Choroid plexus epithelial cell (primary cell): ENCODE data around the gene FAM168B.

Source experiments
- DNase-seq: peaks from one replicate; pipeline ENCODE4 v3.0.0-alpha.2; 2010; ENCODE audit warnings: low read depth
- H3K4me3 ChIP-seq: 2 replicates; pipeline ENCODE4 v1.5.1; 2011; ENCODE audit warnings: low read depth, mild to moderate bottlenecking, control low read depth, low read length, moderate library complexity
- TF ChIP-seq, protein P1 (sequence below): conservative IDR thresholded peaks from 2 replicates; pipeline ENCODE4 v1.5.1; 2011; ENCODE audit warnings: low read depth, mild to moderate bottlenecking, control low read depth, inconsistent platforms, low read length, moderate library complexity

Gene FAM168B

DNA sequence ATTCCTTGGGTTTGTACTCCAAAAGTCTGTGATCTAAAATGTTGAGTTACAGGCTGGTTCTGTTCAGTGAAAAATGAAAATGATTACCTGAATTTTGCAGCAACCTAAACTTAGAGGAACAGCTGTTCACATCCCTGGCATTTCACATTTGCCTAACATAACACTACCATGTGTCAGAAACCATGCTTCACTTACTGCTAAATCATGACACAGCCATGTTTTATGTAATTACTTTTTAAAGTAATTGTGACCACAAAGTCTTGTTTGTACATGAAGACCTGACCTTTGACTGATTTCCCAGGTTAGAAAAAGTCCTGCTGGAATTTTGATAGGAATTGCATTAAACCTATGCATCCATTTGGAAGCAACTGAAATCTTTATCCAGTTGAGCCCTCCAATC is 79.1 kb downstream of the FAM168B start:
- no peak overlapping the region for H3K4me3 ChIP-seq
- TF ChIP-seq, protein P1, sequence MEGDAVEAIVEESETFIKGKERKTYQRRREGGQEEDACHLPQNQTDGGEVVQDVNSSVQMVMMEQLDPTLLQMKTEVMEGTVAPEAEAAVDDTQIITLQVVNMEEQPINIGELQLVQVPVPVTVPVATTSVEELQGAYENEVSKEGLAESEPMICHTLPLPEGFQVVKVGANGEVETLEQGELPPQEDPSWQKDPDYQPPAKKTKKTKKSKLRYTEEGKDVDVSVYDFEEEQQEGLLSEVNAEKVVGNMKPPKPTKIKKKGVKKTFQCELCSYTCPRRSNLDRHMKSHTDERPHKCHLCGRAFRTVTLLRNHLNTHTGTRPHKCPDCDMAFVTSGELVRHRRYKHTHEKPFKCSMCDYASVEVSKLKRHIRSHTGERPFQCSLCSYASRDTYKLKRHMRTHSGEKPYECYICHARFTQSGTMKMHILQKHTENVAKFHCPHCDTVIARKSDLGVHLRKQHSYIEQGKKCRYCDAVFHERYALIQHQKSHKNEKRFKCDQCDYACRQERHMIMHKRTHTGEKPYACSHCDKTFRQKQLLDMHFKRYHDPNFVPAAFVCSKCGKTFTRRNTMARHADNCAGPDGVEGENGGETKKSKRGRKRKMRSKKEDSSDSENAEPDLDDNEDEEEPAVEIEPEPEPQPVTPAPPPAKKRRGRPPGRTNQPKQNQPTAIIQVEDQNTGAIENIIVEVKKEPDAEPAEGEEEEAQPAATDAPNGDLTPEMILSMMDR: no peak
- no peak for DNase-seq

DNA sequence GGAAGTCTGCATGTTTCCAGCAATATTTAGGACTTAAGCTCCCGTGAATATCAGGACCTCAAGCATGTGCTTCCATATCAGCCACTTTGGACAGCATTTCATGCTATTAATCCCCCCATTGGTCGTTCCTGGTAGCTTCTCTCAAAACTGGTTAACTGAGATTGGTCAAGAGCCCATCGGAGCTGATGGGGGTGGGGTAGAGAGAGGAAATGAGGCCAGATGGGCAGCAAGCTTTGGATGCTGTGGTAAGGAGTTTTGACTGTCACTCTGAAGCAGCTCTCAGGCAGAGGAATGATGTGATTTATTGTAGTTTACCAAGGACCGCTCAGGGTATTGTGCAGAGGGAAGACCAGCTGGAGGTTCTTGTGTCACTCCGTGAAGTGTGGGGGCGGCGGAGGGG is 81.8 kb downstream of the FAM168B start:
- DNase-seq: no peak
- H3K4me3 ChIP-seq: no peak overlapping the region
- TF ChIP-seq, protein P1: no peak

DNA sequence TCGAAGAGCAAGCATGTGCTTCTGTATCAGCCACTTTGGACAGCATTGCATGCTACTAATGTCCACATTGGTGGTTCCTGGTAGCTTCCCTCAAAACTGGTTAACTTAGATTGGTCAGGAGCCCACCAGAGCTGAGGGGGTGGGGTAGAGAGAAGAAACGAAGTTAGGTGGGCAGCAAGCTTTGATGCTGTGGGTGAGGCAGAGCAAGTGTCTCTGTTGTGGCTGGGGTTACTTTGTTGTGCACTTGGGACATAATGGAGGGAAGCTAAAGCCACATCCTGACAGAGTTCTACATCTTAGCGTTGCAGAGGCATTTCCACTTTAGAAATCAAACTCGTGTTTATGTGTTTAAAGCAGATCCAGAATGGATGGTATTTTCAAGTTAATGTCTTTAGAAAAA is 82.7 kb downstream of the FAM168B start:
- TF ChIP-seq, protein P1: no peak
- no peak for DNase-seq

DNA sequence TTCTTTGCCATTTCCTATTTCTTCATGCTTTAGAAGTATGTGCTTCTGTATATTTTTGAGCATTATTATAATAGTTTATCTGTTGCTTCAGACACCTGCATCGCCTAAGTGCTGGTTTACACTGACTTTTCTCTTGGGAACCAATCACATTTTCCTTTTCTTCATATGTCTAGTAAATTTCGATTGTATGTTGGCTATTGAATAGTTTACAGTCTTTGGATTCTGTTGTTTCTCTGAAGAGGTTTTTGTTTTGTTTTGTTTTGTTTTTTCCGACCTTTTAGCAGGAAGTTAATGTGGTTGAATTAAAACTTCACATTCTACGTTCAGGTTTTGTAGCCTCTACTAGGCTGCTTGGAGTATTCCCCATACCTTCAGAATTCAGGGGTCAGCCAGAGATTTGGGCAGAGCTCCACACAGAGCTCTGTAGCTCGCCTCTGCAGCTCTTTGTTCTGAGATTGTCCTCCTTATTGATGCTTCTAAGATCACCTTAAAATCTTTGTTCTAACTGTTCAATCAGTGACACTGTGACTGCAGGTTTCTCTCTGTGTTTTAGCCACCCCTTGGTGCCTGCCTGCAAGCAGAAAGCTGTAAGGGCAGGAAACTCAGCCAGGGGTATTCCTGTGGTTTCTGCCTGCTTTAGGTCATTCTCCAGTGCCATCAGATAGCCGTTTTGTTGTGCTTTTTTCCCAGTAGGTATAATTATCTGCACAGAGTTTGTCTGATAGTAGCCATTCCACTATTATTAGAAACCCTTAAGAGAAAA is 83.4 kb downstream of the FAM168B start:
- H3K4me3 ChIP-seq: no peak overlapping the region
- no peak for DNase-seq
- TF ChIP-seq, protein P1: no peak

More for the DNA sequence above, 82.7 kb downstream of the FAM168B start:
- H3K4me3 ChIP-seq: no peak overlapping the region

DNA sequence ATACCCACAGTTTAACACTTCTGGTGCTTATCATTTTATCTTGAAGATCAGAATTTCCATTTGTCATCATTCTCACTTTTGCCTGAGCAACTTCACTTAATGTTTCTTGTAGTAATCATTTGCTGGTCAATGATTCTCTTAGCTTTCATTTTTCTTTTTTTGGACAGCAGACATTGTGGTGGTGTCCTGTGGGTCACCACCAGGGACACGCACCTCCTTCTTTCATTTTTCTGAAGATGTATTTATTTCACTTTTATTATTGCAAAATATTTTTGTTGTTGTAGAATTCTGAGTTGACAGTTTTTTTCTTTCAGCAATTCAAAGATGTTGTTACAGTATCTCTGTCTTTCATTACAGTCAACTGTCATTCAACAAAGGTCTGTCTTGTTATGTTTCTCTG is 84.3 kb downstream of the FAM168B start:
- H3K4me3 ChIP-seq: no peak overlapping the region
- TF ChIP-seq, protein P1: no peak
- no peak for DNase-seq

DNA sequence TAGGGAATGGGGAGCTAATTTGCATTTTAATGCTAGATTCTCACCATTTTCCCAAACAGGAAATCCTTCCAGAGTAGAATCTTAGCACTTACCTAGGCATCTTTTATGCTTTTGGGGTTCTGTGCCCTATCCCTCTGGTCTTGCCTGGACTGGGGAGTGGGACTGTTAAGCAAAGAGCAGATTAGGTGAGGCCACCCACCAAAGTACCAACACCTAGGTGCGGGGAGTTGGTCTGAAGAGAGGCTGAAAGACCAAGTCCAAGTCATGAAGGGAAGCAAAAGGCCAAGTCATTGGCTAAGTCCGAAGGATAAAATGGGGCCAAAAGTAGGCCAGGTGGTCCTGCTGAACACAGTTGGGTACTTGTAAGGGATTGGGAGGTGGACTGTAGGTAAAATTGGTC is 86.7 kb downstream of the FAM168B start:
- H3K4me3 ChIP-seq: no peak overlapping the region
- TF ChIP-seq, protein P1: no peak
- DNase-seq: no peak
